H1 (cell line): ENCODE results near the gene MYO1G. TPM values are rescaled to one million over a fixed set of nuclear protein-coding genes. Genes with fewer than 3 reads are reported as not detected.

ENCODE experiments used
- CTCF ChIA-PET: fragments of 300-600 bp; sonication (Branson Sonifier 250); formaldehyde crosslinking; loops from one replicate; lab custom pipeline; 2021; ENCODE audit not compliant: partially characterized antibody; lab: Charles Lee
- POLR2A ChIA-PET: fragments of 300-600 bp; sonication (Branson Sonifier 250); formaldehyde crosslinking; loops from one replicate; lab custom pipeline; 2021; ENCODE audit warnings: inconsistent platforms; ENCODE audit not compliant: partially characterized antibody; lab: Charles Lee
- DNase-seq, 2 experiments: peaks; one replicate each; pipeline versions ENCODE4 v3.0.0 to v3.0.0-alpha.2; 2010 to 2022; ENCODE audit warnings: low spot score in 2 of 2, low read depth in 1 of 2, mixed read lengths in 1 of 2
- FAIRE-seq: peaks from 2 replicates; lab custom pipeline; 2011; peaks lifted over from hg19 to GRCh38; lab: Jason Lieb, UNC
- H2AFZ ChIP-seq: 2 replicates; pipeline ENCODE4 v1.8.1; 2012; ENCODE audit warnings: low read length, inconsistent platforms
- H2AK5ac ChIP-seq: 2 replicates; pipeline ENCODE4 v1.6.1; 2013; ENCODE audit warnings: low read depth, low read length
- H2BK120ac ChIP-seq: replicated peaks from 2 replicates; pipeline ENCODE3; 2013; ENCODE audit warnings: low read depth, low read length, inconsistent platforms
- H2BK12ac ChIP-seq: 2 replicates; pipeline ENCODE4 v1.6.1; 2013; ENCODE audit warnings: low read depth, low read length
- H2BK15ac ChIP-seq: 2 replicates; pipeline ENCODE4 v1.6.1; 2013; ENCODE audit warnings: low read length
- H2BK20ac ChIP-seq: 2 replicates; pipeline ENCODE4 v1.6.1; 2013; ENCODE audit warnings: low read length
- H2BK5ac ChIP-seq: 2 replicates; pipeline ENCODE4 v1.6.1; 2013; ENCODE audit warnings: low read depth, low read length
- H3K14ac ChIP-seq: 2 replicates; pipeline ENCODE4 v1.6.1; 2013; ENCODE audit warnings: inconsistent platforms; ENCODE audit not compliant: insufficient read length
- H3K18ac ChIP-seq: 2 replicates; pipeline ENCODE4 v1.6.1; 2013; ENCODE audit warnings: low read length; ENCODE audit errors: extremely low read depth
- H3K23ac ChIP-seq: 2 replicates; pipeline ENCODE4 v1.6.1; 2013; ENCODE audit warnings: inconsistent platforms; ENCODE audit not compliant: insufficient read length
- H3K23me2 ChIP-seq: 2 replicates; pipeline ENCODE4 v1.6.1; 2013; ENCODE audit warnings: low read depth, low read length
- H3K27ac ChIP-seq: 2 replicates; pipeline ENCODE4 v1.6.1; 2011; ENCODE audit warnings: low read depth, low read length, inconsistent platforms
- H3K27me3 ChIP-seq, 4 experiments: replicated peaks in 1 of 4; 1 replicate in 1 of 4; 2 replicates in 3 of 4; pipeline versions ENCODE4 v1.6.1 to v1.8.1; 2011 to 2013; ENCODE audit warnings: low read length in 3 of 4, mild to moderate bottlenecking in 3 of 4, inconsistent platforms in 2 of 4, mixed read lengths in 2 of 4, moderate library complexity in 1 of 4; ENCODE audit not compliant: control insufficient read depth in 3 of 4, insufficient read depth in 3 of 4; ENCODE audit errors: extremely low read depth in 1 of 4
- H3K36me3 ChIP-seq, 4 experiments: 2 replicates each; pipeline versions ENCODE4 v1.6.1 to v1.8.1; 2011 to 2013; ENCODE audit warnings: mild to moderate bottlenecking in 4 of 4, low read length in 3 of 4, moderate library complexity in 2 of 4, control low read depth in 1 of 4, inconsistent platforms in 1 of 4; ENCODE audit not compliant: insufficient read depth in 4 of 4, control insufficient read depth in 2 of 4
- H3K4ac ChIP-seq: replicated peaks from 2 replicates; pipeline ENCODE3; 2013; ENCODE audit warnings: low read length, low read depth, mixed read lengths, inconsistent platforms; ENCODE audit not compliant: insufficient read length
- H3K4me1 ChIP-seq, 4 experiments: replicated peaks in 1 of 4; 1 replicate in 1 of 4; 2 replicates in 3 of 4; pipeline versions ENCODE4 v1.6.1 to v1.8.1; 2011 to 2013; ENCODE audit warnings: low read length in 3 of 4, inconsistent platforms in 2 of 4, mixed read lengths in 1 of 4; ENCODE audit not compliant: insufficient read depth in 4 of 4, control insufficient read depth in 3 of 4
- H3K4me2 ChIP-seq, 2 experiments: 2 replicates each; pipeline versions ENCODE4 v1.6.1 to v1.8.1; 2011 to 2013; ENCODE audit warnings: low read depth in 2 of 2, low read length in 2 of 2, control low read depth in 1 of 2, inconsistent platforms in 1 of 2, mild to moderate bottlenecking in 1 of 2; ENCODE audit not compliant: insufficient read depth in 1 of 2
- H3K4me3 ChIP-seq, 4 experiments: fragments of 200-600, 300-600 bp in 1 of 4; sonication (generic), shearing (Covaris generic), sonication (Bioruptor Twin) in 1 of 4; 2 replicates each; pipeline versions ENCODE4 v1.5.1 to v1.8.1; 2011 to 2016; ENCODE audit warnings: low read length in 4 of 4, low read depth in 3 of 4, control low read depth in 2 of 4, inconsistent platforms in 2 of 4, mild to moderate bottlenecking in 2 of 4, mixed read lengths in 1 of 4, moderate library complexity in 1 of 4; ENCODE audit not compliant: insufficient read depth in 2 of 4; ENCODE audit errors: extremely low read depth in 1 of 4
- H3K56ac ChIP-seq: replicated peaks from 2 replicates; pipeline ENCODE3; 2013; ENCODE audit warnings: low read depth, mild to moderate bottlenecking, mixed read lengths, low read length, inconsistent platforms; ENCODE audit not compliant: insufficient read length
- H3K79me1 ChIP-seq: 2 replicates; pipeline ENCODE4 v1.6.1; 2013; ENCODE audit warnings: low read depth, low read length, control low read depth
- H3K79me2 ChIP-seq, 2 experiments: 2 replicates each; pipeline versions ENCODE4 v1.6.1 to v1.8.1; 2012 to 2013; ENCODE audit warnings: low read length in 2 of 2, mild to moderate bottlenecking in 2 of 2, inconsistent platforms in 1 of 2; ENCODE audit not compliant: insufficient read depth in 2 of 2, control insufficient read depth in 1 of 2
- H3K9ac ChIP-seq, 4 experiments: replicated peaks in 1 of 4; 1 replicate in 1 of 4; 2 replicates in 3 of 4; pipeline versions ENCODE4 v1.6.1 to v1.8.1; 2011 to 2013; ENCODE audit warnings: low read depth in 3 of 4, low read length in 3 of 4, control low read depth in 2 of 4, mild to moderate bottlenecking in 2 of 4, moderate library complexity in 2 of 4, inconsistent platforms in 1 of 4; ENCODE audit errors: extremely low read depth in 1 of 4
- H3K9me3 ChIP-seq, 2 experiments: 2 replicates each; pipeline versions ENCODE4 v1.6.1 to v1.8.1; 2012 to 2013; ENCODE audit warnings: mild to moderate bottlenecking in 2 of 2, moderate library complexity in 2 of 2, control low read depth in 1 of 2, inconsistent platforms in 1 of 2, low read depth in 1 of 2, low read length in 1 of 2, mixed read lengths in 1 of 2; ENCODE audit not compliant: insufficient read depth in 2 of 2
- H4K20me1 ChIP-seq, 2 experiments: replicated peaks in 1 of 2; 2 replicates each; pipeline versions ENCODE3 to v1.8.1; 2011 to 2013; ENCODE audit warnings: inconsistent platforms in 2 of 2, low read length in 2 of 2, mild to moderate bottlenecking in 1 of 2; ENCODE audit not compliant: insufficient read depth in 2 of 2, control insufficient read depth in 1 of 2
- H4K5ac ChIP-seq: 2 replicates; pipeline ENCODE4 v1.6.1; 2013; ENCODE audit warnings: low read length, low read depth, mixed read lengths, inconsistent platforms; ENCODE audit not compliant: insufficient read length
- H4K8ac ChIP-seq: 2 replicates; pipeline ENCODE4 v1.8.0; 2013; ENCODE audit warnings: mild to moderate bottlenecking, moderate library complexity, low read length, inconsistent platforms; ENCODE audit not compliant: insufficient read depth; ENCODE audit errors: extremely low read depth
- H4K91ac ChIP-seq: replicated peaks from 2 replicates; pipeline ENCODE3; 2013; ENCODE audit warnings: low read length, mixed read lengths, inconsistent platforms; ENCODE audit not compliant: insufficient read length
- CBX8 ChIP-seq: fragments of 300-800, 300-1000 bp; sonication (generic); IDR thresholded peaks from 2 replicates; pipeline ENCODE4 v1.7.1; 2016; ENCODE audit warnings: low read depth, low read length, borderline replicate concordance
- FOSL1 ChIP-seq: IDR thresholded peaks from 2 replicates; pipeline ENCODE4 v1.6.1; 2011; ENCODE audit warnings: mild to moderate bottlenecking, low read depth, low read length, moderate library complexity; ENCODE audit not compliant: insufficient read depth
- KDM1A ChIP-seq: fragments of 200-600, 300-600 bp; sonication (generic); IDR thresholded peaks from 2 replicates; pipeline ENCODE4 v1.7.1; 2016; ENCODE audit warnings: mild to moderate bottlenecking, low read length, borderline replicate concordance
- RNF2 ChIP-seq: fragments of 200-900, 300-1000 bp; sonication (generic); IDR thresholded peaks from 2 replicates; pipeline ENCODE4 v1.7.1; 2016; ENCODE audit warnings: borderline replicate concordance, low read depth, mild to moderate bottlenecking, antibody characterized with exemption, low read length; ENCODE audit not compliant: poor library complexity, severe bottlenecking; ENCODE audit errors: missing control alignments
- SIX5 ChIP-seq: IDR thresholded peaks from 2 replicates; pipeline ENCODE4 v1.6.1; 2011; ENCODE audit warnings: mild to moderate bottlenecking, low read depth, low read length
- SP2 ChIP-seq: IDR thresholded peaks from 2 replicates; pipeline ENCODE4 v1.6.1; 2012; ENCODE audit warnings: mild to moderate bottlenecking, low read length, inconsistent platforms
- SP4 ChIP-seq: IDR thresholded peaks from 2 replicates; pipeline ENCODE4 v1.6.1; 2012; ENCODE audit warnings: low read length, inconsistent platforms
- SRF ChIP-seq: IDR thresholded peaks from 2 replicates; pipeline ENCODE4 v1.6.1; 2011; ENCODE audit warnings: mild to moderate bottlenecking, low read depth, low read length, moderate library complexity
- TEAD4 ChIP-seq: IDR thresholded peaks from 2 replicates; pipeline ENCODE4 v1.6.1; 2012; ENCODE audit warnings: low read depth, low read length, inconsistent platforms, mixed read lengths
- ZNF274 ChIP-seq: IDR thresholded peaks from 2 replicates; pipeline ENCODE4 v1.7.0; 2012; ENCODE audit warnings: low read length, borderline replicate concordance; ENCODE audit errors: extremely low read depth
- polyA plus RNA-seq, 7 experiments: library from polyadenylated mRNA; depleted of rRNA in 3 of 7; stranded (reverse) in 5 of 7; unstranded in 2 of 7; fragments of >200 nt in 5 of 7; fragments of 200-250 nt in 2 of 7; gene quantifications; 1 replicate in 5 of 7; 2 replicates in 1 of 7; 4 replicates in 1 of 7; pipeline versions ENCODE4 v1.2.1 to v1.2.3, GENCODE V29; 2011 to 2013; ENCODE audit warnings: missing spikeins in 2 of 7, mixed read lengths in 2 of 7
- total RNA-seq: library from RNA; stranded (reverse); fragmentation: NEBNext Ultra II Directional; extraction: Animal tissue kit (Norgen Biotek cat#: 25700); gene quantifications from 2 replicates; pipeline ENCODE4 v1.2.1, GENCODE V29; 2021
- TF ChIP-seq, protein P1 (sequence below): IDR thresholded peaks from 2 replicates; pipeline ENCODE4 v1.6.1; 2012; ENCODE audit warnings: inconsistent platforms
- TF ChIP-seq, protein P2 (sequence below): IDR thresholded peaks from 2 replicates; pipeline ENCODE4 v1.6.1; 2011; ENCODE audit warnings: low read length, improper control_type of control experiment

MYO1G gene
- total and polyA plus RNA-seq, 2 of the 8 experiments (the other 6 are each of a cell fraction or from before 2014, with no cell fraction given): 0.08 to 0.19 TPM

DNA sequence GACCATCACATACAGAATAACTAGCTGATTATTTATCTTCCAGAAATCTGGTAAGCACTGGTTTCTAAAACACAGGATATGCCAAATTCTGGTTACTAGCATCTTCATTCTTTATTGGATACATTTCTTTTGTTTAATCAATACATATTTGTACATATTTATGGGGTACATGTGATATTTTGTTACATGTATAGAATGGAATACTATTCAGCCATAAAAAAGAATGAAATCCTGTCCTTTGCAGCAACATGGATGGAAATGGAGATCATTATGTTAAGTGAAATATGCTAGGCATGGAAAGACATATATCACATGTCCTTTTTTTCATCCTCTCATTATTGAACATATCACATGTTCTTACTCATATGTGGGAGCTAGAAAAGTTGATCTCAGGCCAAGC lies 60.8 kb downstream of the MYO1G start:
- Histone ChIP-seq H2BK5ac (no peak overlapping the region), H3K79me2 (no peaks in the 10 kb centered on the region), H2BK15ac (no peak overlapping the region), H4K5ac (no peak overlapping the region), H4K8ac (no peak overlapping the region), H3K79me1 (no peaks in the 10 kb centered on the region), H3K14ac (no peak overlapping the region), H2AFZ (no peak overlapping the region), H2AK5ac (no peak overlapping the region), H4K91ac (no peak overlapping the region), H3K4me2 (no peak overlapping the region), H4K20me1 (no peaks in the 10 kb centered on the region), H3K27ac (no peak overlapping the region), H3K4me1 (no peaks in the 10 kb centered on the region; a peak in 1 of 7 replicates), H2BK12ac (no peak overlapping the region), H3K23me2 (no peaks in the 10 kb centered on the region), H3K4ac (no peak overlapping the region), H3K4me3 (no peak overlapping the region), H3K9ac (no peak overlapping the region), H2BK20ac (no peak overlapping the region), H2BK120ac (no peak overlapping the region), H3K56ac (no peak overlapping the region), H3K36me3 (no peaks in the 10 kb centered on the region), H3K27me3 (no peaks in the 10 kb centered on the region), H3K9me3 (no peaks in the 10 kb centered on the region), H3K18ac (no peak overlapping the region), H3K23ac (no peak overlapping the region)
- ChIA-PET CTCF (interaction anchor here (1.0 to 1.3 kb wide), 2 partner anchors 9 to 67 kb away, joined by 3 to 4 read pairs; no protein-coding TSS in a partner anchor), POLR2A (no interaction called here)
- FAIRE-seq (no peak), DNase-seq (no peak)
- no peak for TF ChIP-seq CBX8
- no peak for TF ChIP-seq KDM1A
- TF ChIP-seq SP2: no peak
- no peak for TF ChIP-seq ZNF274
- TF ChIP-seq TEAD4: no peak
- TF ChIP-seq FOSL1: no peak
- no peak for TF ChIP-seq SIX5
- TF ChIP-seq, protein P1, sequence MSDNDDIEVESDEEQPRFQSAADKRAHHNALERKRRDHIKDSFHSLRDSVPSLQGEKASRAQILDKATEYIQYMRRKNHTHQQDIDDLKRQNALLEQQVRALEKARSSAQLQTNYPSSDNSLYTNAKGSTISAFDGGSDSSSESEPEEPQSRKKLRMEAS: no peak
- TF ChIP-seq SP4: no peak
- no peak for TF ChIP-seq SRF
- TF ChIP-seq, protein P2, sequence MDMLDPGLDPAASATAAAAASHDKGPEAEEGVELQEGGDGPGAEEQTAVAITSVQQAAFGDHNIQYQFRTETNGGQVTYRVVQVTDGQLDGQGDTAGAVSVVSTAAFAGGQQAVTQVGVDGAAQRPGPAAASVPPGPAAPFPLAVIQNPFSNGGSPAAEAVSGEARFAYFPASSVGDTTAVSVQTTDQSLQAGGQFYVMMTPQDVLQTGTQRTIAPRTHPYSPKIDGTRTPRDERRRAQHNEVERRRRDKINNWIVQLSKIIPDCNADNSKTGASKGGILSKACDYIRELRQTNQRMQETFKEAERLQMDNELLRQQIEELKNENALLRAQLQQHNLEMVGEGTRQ: no peak
- no peak for TF ChIP-seq RNF2
